Dendritic cell treated with granulocyte-macrophage colony-stimulating factor and Interleukin-4, amounts not matched to agents 40 ng/mL and 50 ng/mL, for 4 days (primary cell): ENCODE results near the gene ZNF740.

Source experiments
- H3K27ac Mint-ChIP-seq: one replicate; pipeline ENCODE4 v1.8.0; 2022; ENCODE audit warnings: mild to moderate bottlenecking, mixed read lengths
- H3K27me3 Mint-ChIP-seq: one replicate; pipeline ENCODE4 v1.8.0; 2022; ENCODE audit warnings: mild to moderate bottlenecking, mixed read lengths
- H3K36me3 Mint-ChIP-seq: one replicate; pipeline ENCODE4 v1.8.0; 2022; ENCODE audit warnings: low read depth, mixed read lengths
- H3K4me1 Mint-ChIP-seq: one replicate; pipeline ENCODE4 v1.8.0; 2022; ENCODE audit warnings: low read depth, mixed read lengths
- H3K4me3 Mint-ChIP-seq: one replicate; pipeline ENCODE4 v1.8.0; 2022; ENCODE audit warnings: mild to moderate bottlenecking, moderate library complexity, mixed read lengths
- H3K9me3 Mint-ChIP-seq: one replicate; pipeline ENCODE4 v1.8.0; 2022; ENCODE audit warnings: mixed read lengths
- intact Hi-C: fragments of 100-400 bp; cut with micrococcal nuclease; formaldehyde crosslinking; loops from one replicate; pipeline ENCODE4 v1.15.0; 2022

The ZNF740 gene

DNA sequence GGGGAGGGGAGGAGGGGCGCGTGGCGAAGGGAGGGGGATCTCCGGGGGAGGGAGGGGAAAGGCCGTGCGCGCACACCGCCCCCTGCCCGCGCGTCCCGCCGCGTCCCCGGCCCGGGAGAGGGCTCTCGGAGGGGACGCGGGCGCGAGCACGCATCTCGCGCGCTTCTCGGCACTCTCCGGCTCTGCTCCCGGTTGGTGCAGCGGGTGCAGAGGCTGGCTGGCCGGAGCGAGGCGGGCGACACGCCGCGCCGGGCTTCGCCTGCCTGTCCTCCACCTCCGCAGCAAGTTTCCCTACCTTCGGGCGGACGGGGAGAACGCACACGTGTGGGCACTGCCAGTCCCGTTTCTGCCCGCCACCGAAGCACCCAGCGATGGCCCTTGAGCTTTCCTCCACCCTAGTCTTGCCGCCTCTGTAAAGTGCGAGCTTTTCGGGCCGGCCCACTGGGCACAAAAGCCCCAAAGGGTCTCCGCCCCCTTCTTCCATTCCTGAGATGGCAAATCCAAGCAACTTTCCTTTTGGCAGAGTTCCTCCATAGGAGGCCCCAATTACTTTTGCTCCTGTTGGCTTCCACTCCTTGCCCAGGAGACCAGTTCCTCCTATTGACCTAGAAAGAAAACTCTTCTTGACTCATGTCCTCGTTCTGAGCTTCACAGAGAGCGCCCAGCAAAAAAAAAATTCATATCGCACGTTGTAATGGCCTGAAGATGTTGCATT, 566 bp downstream of the ZNF740 start:
- no peaks in the 10 kb centered on the region for H3K9me3 Mint-ChIP-seq
- H3K27ac Mint-ChIP-seq: peak overlapping the region; percentile 84
- H3K4me3 Mint-ChIP-seq: peak overlapping the region; percentile 86
- intact Hi-C loops: no loop called here
- peaks cover 50% of the 10 kb centered on the region for H3K36me3 Mint-ChIP-seq
- H3K27me3 Mint-ChIP-seq: no peaks in the 10 kb centered on the region
- peaks cover 52% of the 10 kb centered on the region for H3K4me1 Mint-ChIP-seq

GRCh38 chr12:53181935-53182334, 1.4 kb downstream of the ZNF740 start:
- peak overlapping the region; percentile 84 for H3K27ac Mint-ChIP-seq
- H3K27me3 Mint-ChIP-seq: no peaks in the 10 kb centered on the region
- peak overlapping the region; percentile 86 for H3K4me3 Mint-ChIP-seq
- peaks cover 52% of the 10 kb centered on the region for H3K4me1 Mint-ChIP-seq
- peaks cover 59% of the 10 kb centered on the region for H3K36me3 Mint-ChIP-seq
- no peaks in the 10 kb centered on the region for H3K9me3 Mint-ChIP-seq
- intact Hi-C loops: no loop called here

DNA sequence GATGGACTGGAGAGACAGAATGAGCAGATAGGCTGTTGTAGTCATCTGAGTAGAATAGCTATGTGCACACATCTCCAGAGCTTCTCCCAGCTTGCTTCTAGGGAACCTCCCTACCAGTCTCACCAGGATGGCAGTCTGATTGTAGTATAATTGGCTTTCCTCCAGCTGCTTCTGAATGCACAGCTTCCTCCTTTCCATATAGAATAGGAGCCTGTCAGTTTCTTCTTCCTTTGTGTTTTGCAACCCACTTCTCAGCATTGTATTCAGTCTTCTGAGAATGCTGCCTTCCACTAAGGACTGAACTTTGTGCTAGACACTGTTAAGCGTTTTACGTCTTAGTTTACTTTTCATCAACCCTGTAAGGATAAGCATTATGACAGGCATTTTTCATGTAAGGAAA, 2.4 kb downstream of the ZNF740 start:
- no peaks in the 10 kb centered on the region for H3K9me3 Mint-ChIP-seq
- peak overlapping the region; percentile 13 for H3K4me3 Mint-ChIP-seq
- H3K4me1 Mint-ChIP-seq: peaks cover 61% of the 10 kb centered on the region
- H3K36me3 Mint-ChIP-seq: peaks cover 68% of the 10 kb centered on the region
- intact Hi-C loops: no loop called here
- peak overlapping the region; percentile 84 for H3K27ac Mint-ChIP-seq
- H3K27me3 Mint-ChIP-seq: no peaks in the 10 kb centered on the region

DNA sequence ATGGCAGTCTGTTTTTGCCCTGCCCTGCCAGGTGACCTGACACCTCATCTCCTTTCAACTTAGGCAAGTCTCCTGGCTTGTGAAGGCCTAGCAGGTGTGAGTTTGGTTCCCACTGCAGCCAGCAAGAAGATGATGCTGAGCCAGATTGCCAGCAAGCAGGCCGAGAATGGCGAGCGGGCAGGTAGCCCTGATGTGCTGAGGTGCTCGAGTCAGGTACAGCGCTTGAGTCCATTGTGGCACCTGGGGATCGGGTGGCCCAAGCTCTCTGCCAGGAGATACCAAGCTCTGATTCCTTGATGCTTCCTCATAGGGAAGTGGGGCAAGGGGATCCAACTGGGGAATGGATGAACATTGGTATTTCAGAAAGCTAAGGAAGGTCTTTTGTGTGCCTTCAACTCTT, 4.3 kb downstream of the ZNF740 start:
- intact Hi-C loops: no loop called here
- Mint-ChIP-seq H3K4me1 (peaks cover 51% of the 10 kb centered on the region), H3K27ac (no peak overlapping the region), H3K36me3 (peaks cover 86% of the 10 kb centered on the region), H3K4me3 (no peak overlapping the region), H3K27me3 (no peaks in the 10 kb centered on the region), H3K9me3 (no peaks in the 10 kb centered on the region)

DNA sequence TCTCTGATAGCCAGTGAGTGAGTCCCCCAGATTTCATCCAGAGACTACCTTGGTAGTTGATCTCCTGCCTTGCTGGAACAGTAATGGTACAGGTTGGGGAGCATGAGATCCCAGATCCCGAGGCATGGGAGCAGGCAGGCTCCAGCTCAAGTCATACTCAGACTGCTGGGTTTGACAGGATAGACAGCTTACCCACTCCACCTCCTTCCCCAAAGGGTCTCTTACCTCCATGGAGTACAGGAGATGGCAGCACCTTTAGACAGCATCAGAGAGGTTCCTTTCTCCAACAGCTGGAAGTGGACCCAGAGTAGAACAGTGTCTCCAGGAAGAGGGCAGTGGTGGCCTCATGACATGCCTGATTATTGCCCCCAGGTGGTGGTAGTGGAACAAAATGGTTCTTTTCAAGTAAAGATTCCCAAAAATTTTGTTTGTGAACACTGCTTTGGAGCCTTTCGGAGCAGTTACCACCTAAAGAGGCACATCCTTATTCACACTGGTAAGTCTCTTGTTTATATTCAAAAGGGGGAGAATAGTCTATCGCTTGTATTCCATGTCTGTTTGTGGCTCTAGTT, 5.1 kb downstream of the ZNF740 start:
- Mint-ChIP-seq H3K36me3 (peaks cover 89% of the 10 kb centered on the region), H3K27ac (no peak overlapping the region), H3K9me3 (no peaks in the 10 kb centered on the region), H3K4me3 (no peak overlapping the region), H3K4me1 (peaks cover 49% of the 10 kb centered on the region), H3K27me3 (no peaks in the 10 kb centered on the region)
- intact Hi-C loops: no loop called here

- no peaks in the 10 kb centered on the region for H3K9me3 Mint-ChIP-seq
- no peak overlapping the region for H3K4me3 Mint-ChIP-seq
- H3K27me3 Mint-ChIP-seq: no peaks in the 10 kb centered on the region
- H3K4me1 Mint-ChIP-seq: peaks cover 41% of the 10 kb centered on the region
- peaks cover 90% of the 10 kb centered on the region for H3K36me3 Mint-ChIP-seq
- H3K27ac Mint-ChIP-seq: no peak overlapping the region
- intact Hi-C loops: no loop called here
Observed at GRCh38 chr12:53186745-53187144, 6.2 kb downstream of the ZNF740 start.

DNA sequence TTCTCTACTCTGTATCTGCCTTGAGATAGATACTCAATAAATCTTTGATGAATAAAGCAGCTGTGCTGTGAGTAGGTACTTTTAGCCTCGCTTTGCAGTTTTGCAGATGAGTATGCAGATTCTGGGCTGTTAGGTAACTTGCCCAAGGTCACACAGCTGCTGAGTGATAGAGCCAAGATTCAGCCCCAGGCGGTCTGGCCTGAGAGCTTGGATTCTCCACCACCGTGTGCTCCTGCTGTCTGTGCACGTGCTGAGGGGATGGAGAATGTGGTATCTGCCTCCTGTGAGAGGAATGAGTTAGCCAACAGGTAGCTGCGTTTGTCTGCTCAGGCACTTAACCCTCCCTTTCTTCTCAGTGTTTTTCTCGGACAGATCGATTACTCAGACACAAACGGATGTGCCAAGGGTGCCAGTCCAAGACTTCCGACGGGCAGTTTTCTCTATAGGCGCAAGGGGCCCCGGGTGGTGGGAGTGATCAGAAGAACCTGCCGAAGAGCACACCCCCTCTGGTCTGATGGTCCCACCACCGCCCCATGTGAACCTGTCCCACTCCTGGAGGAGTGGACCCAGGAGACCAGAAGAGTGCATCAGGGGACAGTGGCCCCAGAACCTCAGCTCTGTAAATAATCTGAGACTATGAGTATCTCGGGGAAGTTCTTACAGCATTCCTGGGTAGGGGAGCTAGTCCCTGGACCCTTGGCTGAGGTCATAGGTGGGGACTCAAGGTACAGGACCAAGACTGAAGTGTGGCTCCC, 6.8 kb downstream of the ZNF740 start:
- Mint-ChIP-seq H3K27ac (no peak overlapping the region), H3K4me3 (no peak overlapping the region), H3K36me3 (peaks cover 90% of the 10 kb centered on the region), H3K9me3 (no peaks in the 10 kb centered on the region), H3K27me3 (no peaks in the 10 kb centered on the region), H3K4me1 (peaks cover 35% of the 10 kb centered on the region)
- intact Hi-C loops: no loop called here

DNA sequence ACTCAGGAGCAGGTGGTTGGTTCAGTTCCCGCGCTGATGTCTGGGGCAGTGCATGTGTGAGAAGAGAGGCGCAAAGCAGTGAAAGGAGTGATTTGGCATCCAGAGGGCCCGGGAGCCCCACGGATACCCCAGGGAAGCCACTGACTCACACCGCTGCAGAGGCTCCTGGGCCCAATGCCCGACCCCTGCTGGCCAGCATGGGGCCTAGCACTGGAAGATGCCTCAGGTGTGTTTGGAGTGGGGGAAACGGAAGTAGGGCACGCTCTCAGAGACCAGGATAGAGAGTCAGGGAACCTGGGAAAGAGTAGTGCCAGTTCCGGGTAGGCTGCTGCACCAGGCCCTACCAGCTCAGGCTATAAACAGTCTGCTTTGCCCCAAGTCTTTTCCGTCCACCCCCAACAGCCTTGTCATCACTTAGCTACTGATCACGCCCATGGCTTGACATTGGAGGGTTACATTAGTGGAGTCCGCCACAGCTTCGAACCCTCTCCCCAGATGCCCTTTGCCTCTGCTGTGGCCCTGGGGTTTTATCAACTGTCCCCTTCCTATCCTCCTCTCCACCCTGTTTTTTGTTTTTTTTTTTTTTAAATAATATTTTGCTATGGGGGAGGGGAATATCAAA, 9.7 kb downstream of the ZNF740 start:
- peaks cover 9% of the 10 kb centered on the region for H3K4me1 Mint-ChIP-seq
- H3K36me3 Mint-ChIP-seq: peaks cover 92% of the 10 kb centered on the region
- no peak overlapping the region for H3K4me3 Mint-ChIP-seq
- H3K9me3 Mint-ChIP-seq: no peaks in the 10 kb centered on the region
- intact Hi-C loops: no loop called here
- H3K27me3 Mint-ChIP-seq: no peaks in the 10 kb centered on the region
- H3K27ac Mint-ChIP-seq: no peak overlapping the region

GRCh38 chr12:53191096-53191884, 10.8 kb downstream of the ZNF740 start:
- H3K36me3 Mint-ChIP-seq: peaks cover 88% of the 10 kb centered on the region
- no peak overlapping the region for H3K27ac Mint-ChIP-seq
- no peaks in the 10 kb centered on the region for H3K9me3 Mint-ChIP-seq
- H3K4me3 Mint-ChIP-seq: no peak overlapping the region
- peaks cover 9% of the 10 kb centered on the region for H3K4me1 Mint-ChIP-seq
- intact Hi-C loops: no loop called here
- H3K27me3 Mint-ChIP-seq: no peaks in the 10 kb centered on the region

GRCh38 chr12:53191885-53192530, 11.5 kb downstream of the ZNF740 start:
- intact Hi-C loops: no loop called here
- peaks cover 81% of the 10 kb centered on the region for H3K36me3 Mint-ChIP-seq
- H3K27me3 Mint-ChIP-seq: no peaks in the 10 kb centered on the region
- no peak overlapping the region for H3K4me3 Mint-ChIP-seq
- H3K27ac Mint-ChIP-seq: no peak overlapping the region
- H3K9me3 Mint-ChIP-seq: no peaks in the 10 kb centered on the region
- H3K4me1 Mint-ChIP-seq: peaks cover 14% of the 10 kb centered on the region

GRCh38 chr12:53192531-53193021, 12.1 kb downstream of the ZNF740 start:
- no peaks in the 10 kb centered on the region for H3K27me3 Mint-ChIP-seq
- H3K4me3 Mint-ChIP-seq: no peak overlapping the region
- peaks cover 75% of the 10 kb centered on the region for H3K36me3 Mint-ChIP-seq
- peaks cover 8% of the 10 kb centered on the region for H3K4me1 Mint-ChIP-seq
- no peaks in the 10 kb centered on the region for H3K9me3 Mint-ChIP-seq
- intact Hi-C loops: no loop called here
- no peak overlapping the region for H3K27ac Mint-ChIP-seq

DNA sequence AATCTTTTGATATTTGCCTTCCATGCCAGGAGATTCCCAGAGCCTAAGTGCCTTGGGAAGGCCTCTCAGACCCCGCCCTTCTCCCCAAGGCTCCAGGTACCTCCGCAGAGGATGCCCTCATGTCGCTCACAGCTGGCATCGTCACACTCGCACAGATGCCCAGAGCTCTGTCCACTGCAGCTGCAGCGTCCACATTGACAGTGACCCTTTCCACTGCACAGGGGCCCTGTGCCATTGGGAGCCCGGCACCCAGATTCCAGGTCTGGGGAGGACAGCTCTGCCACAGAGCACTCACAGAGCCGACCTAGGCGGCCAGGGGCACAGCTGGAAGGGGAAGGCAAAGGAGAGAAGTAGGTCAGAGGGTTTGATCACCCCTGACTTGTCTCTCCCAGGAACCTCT, 12.5 kb downstream of the ZNF740 start:
- Mint-ChIP-seq H3K4me1 (peaks cover 10% of the 10 kb centered on the region), H3K27ac (no peak overlapping the region), H3K36me3 (peaks cover 70% of the 10 kb centered on the region), H3K9me3 (no peaks in the 10 kb centered on the region), H3K4me3 (no peak overlapping the region), H3K27me3 (peaks cover 4% of the 10 kb centered on the region)
- intact Hi-C loops: no loop called here
